ENCODE data around the gene RYR3.

GRCh38 chr15:33492434-33493052, 181.8 kb downstream of the RYR3 start:
- TF ChIP-seq, protein P1, sequence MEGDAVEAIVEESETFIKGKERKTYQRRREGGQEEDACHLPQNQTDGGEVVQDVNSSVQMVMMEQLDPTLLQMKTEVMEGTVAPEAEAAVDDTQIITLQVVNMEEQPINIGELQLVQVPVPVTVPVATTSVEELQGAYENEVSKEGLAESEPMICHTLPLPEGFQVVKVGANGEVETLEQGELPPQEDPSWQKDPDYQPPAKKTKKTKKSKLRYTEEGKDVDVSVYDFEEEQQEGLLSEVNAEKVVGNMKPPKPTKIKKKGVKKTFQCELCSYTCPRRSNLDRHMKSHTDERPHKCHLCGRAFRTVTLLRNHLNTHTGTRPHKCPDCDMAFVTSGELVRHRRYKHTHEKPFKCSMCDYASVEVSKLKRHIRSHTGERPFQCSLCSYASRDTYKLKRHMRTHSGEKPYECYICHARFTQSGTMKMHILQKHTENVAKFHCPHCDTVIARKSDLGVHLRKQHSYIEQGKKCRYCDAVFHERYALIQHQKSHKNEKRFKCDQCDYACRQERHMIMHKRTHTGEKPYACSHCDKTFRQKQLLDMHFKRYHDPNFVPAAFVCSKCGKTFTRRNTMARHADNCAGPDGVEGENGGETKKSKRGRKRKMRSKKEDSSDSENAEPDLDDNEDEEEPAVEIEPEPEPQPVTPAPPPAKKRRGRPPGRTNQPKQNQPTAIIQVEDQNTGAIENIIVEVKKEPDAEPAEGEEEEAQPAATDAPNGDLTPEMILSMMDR (IDR thresholded peaks at IDR 0.05) = no peak
- TF ChIP-seq POLR2A (IDR thresholded peaks at IDR 0.05; ENCODE audit: low read depth) (no peak), EP300 (IDR thresholded peaks at IDR 0.05) (no peak)

All from esophagus muscularis mucosa (tissue), 4 donors.